Liver (tissue), 9 donors: Measurements from ENCODE around the gene MAP1LC3B. TPM values are rescaled to one million over a fixed set of nuclear protein-coding genes. Genes with fewer than 3 reads are reported as not detected.

ENCODE experiments used
- DNase-seq: peaks from one replicate; pipeline ENCODE4 v3.0.0-alpha.2; 2017; ENCODE audit warnings: low spot score
- H3K27ac ChIP-seq, 2 donors: one replicate each; pipeline ENCODE4 v1.7.0; 2013; ENCODE audit warnings: inconsistent platforms in 2 of 2, low read length in 2 of 2, control low read depth in 1 of 2, low read depth in 1 of 2, mild to moderate bottlenecking in 1 of 2
- H3K27me3 ChIP-seq, 4 donors: one replicate each; pipeline versions ENCODE4 v1.6.1 to v1.7.0; 2013; ENCODE audit warnings: low read length in 3 of 4, inconsistent platforms in 1 of 4, mild to moderate bottlenecking in 1 of 4, moderate library complexity in 1 of 4; ENCODE audit not compliant: control insufficient read depth in 4 of 4, insufficient read depth in 4 of 4
- H3K36me3 ChIP-seq, 4 donors: one replicate each; pipeline versions ENCODE4 v1.6.1 to v1.7.0; 2013; ENCODE audit warnings: low read length in 3 of 4, mild to moderate bottlenecking in 3 of 4, low read depth in 1 of 4, moderate library complexity in 1 of 4; ENCODE audit not compliant: control insufficient read depth in 4 of 4, insufficient read depth in 3 of 4
- H3K4me1 ChIP-seq, 4 donors: one replicate each; pipeline versions ENCODE4 v1.6.1 to v1.7.0; 2013; ENCODE audit warnings: low read length in 3 of 4, mild to moderate bottlenecking in 3 of 4, moderate library complexity in 1 of 4; ENCODE audit not compliant: control insufficient read depth in 4 of 4, insufficient read depth in 4 of 4
- H3K4me3 ChIP-seq, 3 donors: one replicate each; pipeline versions ENCODE4 v1.6.1 to v1.7.0; 2013; ENCODE audit warnings: low read length in 3 of 3, control low read depth in 1 of 3, low read depth in 1 of 3, mild to moderate bottlenecking in 1 of 3
- H3K9ac ChIP-seq, 2 donors: one replicate each; pipeline ENCODE4 v1.7.0; 2013; ENCODE audit warnings: low read length in 2 of 2, mild to moderate bottlenecking in 2 of 2, moderate library complexity in 2 of 2, control low read depth in 1 of 2, low read depth in 1 of 2
- H3K9me3 ChIP-seq, 4 donors: one replicate each; pipeline versions ENCODE4 v1.6.1 to v1.7.0; 2013; ENCODE audit warnings: low read length in 3 of 4; ENCODE audit not compliant: control insufficient read depth in 4 of 4
- EGR1 ChIP-seq, 2 donors: IDR thresholded peaks; 2 replicates each; pipeline ENCODE4 v1.6.1; 2016 to 2018; ENCODE audit warnings: antibody characterized with exemption in 2 of 2, low read depth in 2 of 2
- FOXA1 ChIP-seq: IDR thresholded peaks from 2 replicates; pipeline ENCODE4 v1.6.1; 2016; ENCODE audit warnings: antibody characterized with exemption
- FOXA2 ChIP-seq: IDR thresholded peaks from 2 replicates; pipeline ENCODE4 v1.6.1; 2016; ENCODE audit warnings: antibody characterized with exemption
- GABPA ChIP-seq, 2 donors: IDR thresholded peaks in 1 of 2; conservative IDR thresholded peaks in 1 of 2; 2 replicates each; pipeline ENCODE4 v1.6.1; 2016; ENCODE audit warnings: antibody characterized with exemption in 2 of 2, mild to moderate bottlenecking in 1 of 2, moderate library complexity in 1 of 2
- HNF4A ChIP-seq, 2 donors: conservative IDR thresholded peaks; 2 replicates each; pipeline ENCODE4 v1.6.1; 2016; ENCODE audit warnings: antibody characterized with exemption in 2 of 2, mild to moderate bottlenecking in 2 of 2
- HNF4G ChIP-seq: IDR thresholded peaks from 2 replicates; pipeline ENCODE4 v1.6.1; 2016; ENCODE audit warnings: antibody characterized with exemption
- JUND ChIP-seq, 2 donors: IDR thresholded peaks; 2 replicates each; pipeline ENCODE4 v1.6.1; 2016; ENCODE audit warnings: antibody characterized with exemption in 2 of 2
- NR2F2 ChIP-seq: IDR thresholded peaks from 2 replicates; pipeline ENCODE4 v1.6.1; 2016; ENCODE audit warnings: antibody characterized with exemption
- RAD21 ChIP-seq, 2 donors: IDR thresholded peaks; 2 replicates each; pipeline ENCODE4 v1.6.1; 2016; ENCODE audit warnings: antibody characterized with exemption in 2 of 2, mild to moderate bottlenecking in 2 of 2
- RXRA ChIP-seq, 2 donors: IDR thresholded peaks; 2 replicates each; pipeline ENCODE4 v1.6.1; 2017 to 2018; ENCODE audit warnings: antibody characterized with exemption in 2 of 2, mild to moderate bottlenecking in 1 of 2
- SP1 ChIP-seq: IDR thresholded peaks from 2 replicates; pipeline ENCODE4 v1.6.1; 2018; ENCODE audit warnings: antibody characterized with exemption, mild to moderate bottlenecking
- TAF1 ChIP-seq: conservative IDR thresholded peaks from 2 replicates; pipeline ENCODE4 v1.6.1; 2016; ENCODE audit warnings: antibody characterized with exemption, mild to moderate bottlenecking
- YY1 ChIP-seq: IDR thresholded peaks from 2 replicates; pipeline ENCODE4 v1.6.1; 2016; ENCODE audit warnings: antibody characterized with exemption, mild to moderate bottlenecking
- WGBS: extraction: QIAGEN DNeasy Blood & Tissue Kit; methylation state at CpG from one replicate; pipeline ENCODE4 v1.1.7; 2013; 5-methylcytosine and 5-hydroxymethylcytosine counted together
- polyA plus RNA-seq, 2 donors: library from polyadenylated mRNA; stranded (reverse) in 1 of 2; unstranded in 1 of 2; fragments of 200-250 nt in 1 of 2; fragments of >200 nt in 1 of 2; fragmentation: Nextera tagmentation in 1 of 2; extraction: Ambion mirVana in 1 of 2; gene quantifications; one replicate each; pipeline versions ENCODE4 v1.2.1 to v1.2.3, GENCODE V29; 2013 to 2015
- total RNA-seq, 2 donors: library from RNA; depleted of rRNA; stranded (reverse); fragments of >200 nt; gene quantifications; one replicate each; pipeline ENCODE4 v1.2.3, GENCODE V29; 2014
- TF ChIP-seq, protein P1 (sequence below): fragments of 150-350 bp; IDR thresholded peaks from 2 replicates; pipeline ENCODE4 v1.5.1; 2017; ENCODE audit warnings: improper control_type of control experiment, low read depth, low read length; ENCODE audit not compliant: missing input control
- TF ChIP-seq, protein P2 (sequence below): IDR thresholded peaks from 2 replicates; pipeline ENCODE4 v1.6.1; 2016; ENCODE audit warnings: antibody characterized with exemption
- TF ChIP-seq, protein P3 (sequence below): IDR thresholded peaks from 2 replicates; pipeline ENCODE4 v1.6.1; 2016; ENCODE audit warnings: antibody characterized with exemption
- TF ChIP-seq, protein P4 (sequence below): IDR thresholded peaks from 2 replicates; pipeline ENCODE4 v1.6.1; 2016; ENCODE audit warnings: antibody characterized with exemption, mild to moderate bottlenecking
- TF ChIP-seq, protein P5 (sequence below): IDR thresholded peaks from 2 replicates; pipeline ENCODE4 v1.6.1; 2016; ENCODE audit warnings: antibody characterized with exemption
- donor health status: healthy.
- donor health status: healthy.
- donor health status: healthy.
- donor health status: healthy.
- donor health status: healthy.

MAP1LC3B gene
- total and polyA plus RNA-seq, 4 donors, result 10.3 to 36.3 (median 15.7) TPM

DNA sequence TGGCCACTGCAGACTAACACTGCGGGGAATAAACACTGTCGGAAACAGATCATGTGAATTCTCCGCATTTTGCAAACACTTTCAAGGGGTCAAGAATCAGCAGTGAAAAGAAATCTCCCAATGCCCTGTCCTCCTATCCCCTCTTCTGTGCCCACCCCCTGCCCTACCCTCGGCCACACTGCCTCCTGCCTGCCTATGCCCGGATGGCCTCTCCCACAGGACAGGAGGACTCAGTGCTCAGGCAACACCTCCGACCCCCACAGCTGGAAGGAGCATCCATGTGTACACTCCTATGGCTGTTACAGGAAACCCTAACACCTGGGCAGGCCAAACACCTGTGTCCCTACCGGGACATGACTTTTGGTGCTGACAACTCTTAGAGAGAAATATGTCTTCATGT lies 33.0 kb upstream of the MAP1LC3B start:
- H3K4me3 ChIP-seq, result no peak overlapping the region
- no peak for DNase-seq
- TF ChIP-seq HNF4A (conservative IDR thresholded peaks at IDR 0.05) (no peak), RXRA (IDR thresholded peaks at IDR 0.05) (no peak), HNF4G (no peak), GABPA (IDR thresholded peaks at IDR 0.05 in 1 of 2, conservative IDR thresholded peaks at IDR 0.05 in 1 of 2) (no peak), YY1 (no peak), TAF1 (no peak), FOXA1 (no peak), SP1 (no peak), RAD21 (IDR thresholded peaks at IDR 0.05) (no peak), FOXA2 (no peak), JUND (IDR thresholded peaks at IDR 0.05) (no peak), EGR1 (IDR thresholded peaks at IDR 0.05; ENCODE audit: low read depth in 2 of 2) (no peak), NR2F2 (no peak)
- TF ChIP-seq, protein P1, sequence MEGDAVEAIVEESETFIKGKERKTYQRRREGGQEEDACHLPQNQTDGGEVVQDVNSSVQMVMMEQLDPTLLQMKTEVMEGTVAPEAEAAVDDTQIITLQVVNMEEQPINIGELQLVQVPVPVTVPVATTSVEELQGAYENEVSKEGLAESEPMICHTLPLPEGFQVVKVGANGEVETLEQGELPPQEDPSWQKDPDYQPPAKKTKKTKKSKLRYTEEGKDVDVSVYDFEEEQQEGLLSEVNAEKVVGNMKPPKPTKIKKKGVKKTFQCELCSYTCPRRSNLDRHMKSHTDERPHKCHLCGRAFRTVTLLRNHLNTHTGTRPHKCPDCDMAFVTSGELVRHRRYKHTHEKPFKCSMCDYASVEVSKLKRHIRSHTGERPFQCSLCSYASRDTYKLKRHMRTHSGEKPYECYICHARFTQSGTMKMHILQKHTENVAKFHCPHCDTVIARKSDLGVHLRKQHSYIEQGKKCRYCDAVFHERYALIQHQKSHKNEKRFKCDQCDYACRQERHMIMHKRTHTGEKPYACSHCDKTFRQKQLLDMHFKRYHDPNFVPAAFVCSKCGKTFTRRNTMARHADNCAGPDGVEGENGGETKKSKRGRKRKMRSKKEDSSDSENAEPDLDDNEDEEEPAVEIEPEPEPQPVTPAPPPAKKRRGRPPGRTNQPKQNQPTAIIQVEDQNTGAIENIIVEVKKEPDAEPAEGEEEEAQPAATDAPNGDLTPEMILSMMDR, result no peak
- TF ChIP-seq, protein P2, sequence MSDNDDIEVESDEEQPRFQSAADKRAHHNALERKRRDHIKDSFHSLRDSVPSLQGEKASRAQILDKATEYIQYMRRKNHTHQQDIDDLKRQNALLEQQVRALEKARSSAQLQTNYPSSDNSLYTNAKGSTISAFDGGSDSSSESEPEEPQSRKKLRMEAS, result no peak
- TF ChIP-seq, protein P3, sequence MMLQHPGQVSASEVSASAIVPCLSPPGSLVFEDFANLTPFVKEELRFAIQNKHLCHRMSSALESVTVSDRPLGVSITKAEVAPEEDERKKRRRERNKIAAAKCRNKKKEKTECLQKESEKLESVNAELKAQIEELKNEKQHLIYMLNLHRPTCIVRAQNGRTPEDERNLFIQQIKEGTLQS, result no peak
- TF ChIP-seq, protein P4, sequence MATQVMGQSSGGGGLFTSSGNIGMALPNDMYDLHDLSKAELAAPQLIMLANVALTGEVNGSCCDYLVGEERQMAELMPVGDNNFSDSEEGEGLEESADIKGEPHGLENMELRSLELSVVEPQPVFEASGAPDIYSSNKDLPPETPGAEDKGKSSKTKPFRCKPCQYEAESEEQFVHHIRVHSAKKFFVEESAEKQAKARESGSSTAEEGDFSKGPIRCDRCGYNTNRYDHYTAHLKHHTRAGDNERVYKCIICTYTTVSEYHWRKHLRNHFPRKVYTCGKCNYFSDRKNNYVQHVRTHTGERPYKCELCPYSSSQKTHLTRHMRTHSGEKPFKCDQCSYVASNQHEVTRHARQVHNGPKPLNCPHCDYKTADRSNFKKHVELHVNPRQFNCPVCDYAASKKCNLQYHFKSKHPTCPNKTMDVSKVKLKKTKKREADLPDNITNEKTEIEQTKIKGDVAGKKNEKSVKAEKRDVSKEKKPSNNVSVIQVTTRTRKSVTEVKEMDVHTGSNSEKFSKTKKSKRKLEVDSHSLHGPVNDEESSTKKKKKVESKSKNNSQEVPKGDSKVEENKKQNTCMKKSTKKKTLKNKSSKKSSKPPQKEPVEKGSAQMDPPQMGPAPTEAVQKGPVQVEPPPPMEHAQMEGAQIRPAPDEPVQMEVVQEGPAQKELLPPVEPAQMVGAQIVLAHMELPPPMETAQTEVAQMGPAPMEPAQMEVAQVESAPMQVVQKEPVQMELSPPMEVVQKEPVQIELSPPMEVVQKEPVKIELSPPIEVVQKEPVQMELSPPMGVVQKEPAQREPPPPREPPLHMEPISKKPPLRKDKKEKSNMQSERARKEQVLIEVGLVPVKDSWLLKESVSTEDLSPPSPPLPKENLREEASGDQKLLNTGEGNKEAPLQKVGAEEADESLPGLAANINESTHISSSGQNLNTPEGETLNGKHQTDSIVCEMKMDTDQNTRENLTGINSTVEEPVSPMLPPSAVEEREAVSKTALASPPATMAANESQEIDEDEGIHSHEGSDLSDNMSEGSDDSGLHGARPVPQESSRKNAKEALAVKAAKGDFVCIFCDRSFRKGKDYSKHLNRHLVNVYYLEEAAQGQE, result no peak
- TF ChIP-seq, protein P5, sequence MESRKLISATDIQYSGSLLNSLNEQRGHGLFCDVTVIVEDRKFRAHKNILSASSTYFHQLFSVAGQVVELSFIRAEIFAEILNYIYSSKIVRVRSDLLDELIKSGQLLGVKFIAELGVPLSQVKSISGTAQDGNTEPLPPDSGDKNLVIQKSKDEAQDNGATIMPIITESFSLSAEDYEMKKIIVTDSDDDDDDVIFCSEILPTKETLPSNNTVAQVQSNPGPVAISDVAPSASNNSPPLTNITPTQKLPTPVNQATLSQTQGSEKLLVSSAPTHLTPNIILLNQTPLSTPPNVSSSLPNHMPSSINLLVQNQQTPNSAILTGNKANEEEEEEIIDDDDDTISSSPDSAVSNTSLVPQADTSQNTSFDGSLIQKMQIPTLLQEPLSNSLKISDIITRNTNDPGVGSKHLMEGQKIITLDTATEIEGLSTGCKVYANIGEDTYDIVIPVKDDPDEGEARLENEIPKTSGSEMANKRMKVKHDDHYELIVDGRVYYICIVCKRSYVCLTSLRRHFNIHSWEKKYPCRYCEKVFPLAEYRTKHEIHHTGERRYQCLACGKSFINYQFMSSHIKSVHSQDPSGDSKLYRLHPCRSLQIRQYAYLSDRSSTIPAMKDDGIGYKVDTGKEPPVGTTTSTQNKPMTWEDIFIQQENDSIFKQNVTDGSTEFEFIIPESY, result no peak
- H3K36me3 ChIP-seq, result peaks cover 7 to 41% (median 37%) of the 10 kb centered on the region in 4 donors
- no peak overlapping the region for H3K27ac ChIP-seq
- H3K9ac ChIP-seq, result no peak overlapping the region
- H3K9me3 ChIP-seq, result no peaks in the 10 kb centered on the region
- H3K27me3 ChIP-seq, result no peaks in the 10 kb centered on the region
- 97% methylated on average over 7 of the region's 7 CpGs for WGBS
- peaks cover 0 to 4% (median 2%) of the 10 kb centered on the region in 4 donors for H3K4me1 ChIP-seq
